ENCODE measurements around the gene CPT1B.

DNA sequence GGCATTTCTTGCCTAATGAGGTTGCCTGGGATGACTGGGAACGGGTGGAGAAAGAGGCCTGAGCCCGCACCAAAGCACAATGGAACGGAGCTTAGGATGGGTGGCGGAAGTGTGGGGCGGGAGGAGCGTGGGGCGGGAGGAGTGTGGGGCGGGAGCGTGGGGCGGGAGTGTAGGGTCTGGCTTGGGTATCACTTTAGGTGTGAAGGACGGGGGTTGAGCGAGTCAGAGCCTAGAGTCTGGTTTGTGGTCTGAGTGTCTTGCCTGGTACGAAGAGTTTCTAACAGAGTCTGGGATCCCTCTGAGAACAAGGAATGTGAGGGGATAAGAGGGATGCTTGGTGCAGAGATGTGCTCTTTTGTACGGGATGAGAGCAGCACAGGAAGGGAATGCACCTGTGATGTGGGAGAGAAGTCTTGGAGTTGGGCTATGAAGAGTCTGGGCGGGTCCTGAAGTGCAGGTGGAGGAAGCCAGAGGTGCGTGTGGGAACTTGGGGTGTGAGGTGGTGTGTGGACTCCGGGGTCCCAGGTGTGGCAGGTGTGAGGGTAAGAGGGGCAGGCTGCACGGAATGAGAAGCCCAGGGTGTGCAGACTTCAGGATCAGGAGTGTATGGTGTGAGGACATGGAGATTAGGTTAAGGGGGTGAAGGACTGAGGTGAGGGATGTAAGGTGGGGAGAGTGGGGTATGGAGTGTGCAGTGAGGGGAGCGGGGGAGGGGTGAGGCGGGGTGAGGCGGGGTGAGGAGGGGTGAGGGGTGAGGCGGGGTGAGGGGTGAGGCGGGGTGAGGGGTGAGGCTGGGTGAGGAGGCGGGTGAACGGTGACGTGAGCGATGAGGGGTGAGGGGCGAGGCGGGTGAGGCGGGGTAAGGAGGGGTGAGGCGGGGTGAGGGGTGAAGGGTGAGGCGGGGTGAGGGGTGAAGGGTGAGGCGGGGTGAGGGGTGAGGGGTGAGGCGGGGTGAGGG is 16.5 kb downstream of the CPT1B start:
- TF ChIP-seq, protein P1, sequence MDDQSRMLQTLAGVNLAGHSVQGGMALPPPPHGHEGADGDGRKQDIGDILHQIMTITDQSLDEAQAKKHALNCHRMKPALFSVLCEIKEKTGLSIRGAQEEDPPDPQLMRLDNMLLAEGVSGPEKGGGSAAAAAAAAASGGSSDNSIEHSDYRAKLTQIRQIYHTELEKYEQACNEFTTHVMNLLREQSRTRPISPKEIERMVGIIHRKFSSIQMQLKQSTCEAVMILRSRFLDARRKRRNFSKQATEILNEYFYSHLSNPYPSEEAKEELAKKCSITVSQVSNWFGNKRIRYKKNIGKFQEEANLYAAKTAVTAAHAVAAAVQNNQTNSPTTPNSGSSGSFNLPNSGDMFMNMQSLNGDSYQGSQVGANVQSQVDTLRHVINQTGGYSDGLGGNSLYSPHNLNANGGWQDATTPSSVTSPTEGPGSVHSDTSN (IDR thresholded peaks at IDR 0.05; ENCODE audit: insufficient replicate concordance, low read depth, low read length): no peak
- TF ChIP-seq POLR2AphosphoS5 (IDR thresholded peaks at IDR 0.05; ENCODE audit: low read length) (no peak), RFX5 (IDR thresholded peaks at IDR 0.05; ENCODE audit: low read depth, low read length) (no peak), ZNF207 (IDR thresholded peaks at IDR 0.05; ENCODE audit: borderline replicate concordance) (no peak), HCFC1 (IDR thresholded peaks at IDR 0.05; ENCODE audit: low read length) (no peak), KDM1A (IDR thresholded peaks at IDR 0.05; ENCODE audit: borderline replicate concordance) (no peak), MEF2A (IDR thresholded peaks at IDR 0.05; ENCODE audit: insufficient read depth, low read depth, low read length) (no peak), SUZ12 (IDR thresholded peaks at IDR 0.05; ENCODE audit: unreplicated experiment) (no peak)
- TF ChIP-seq, protein P2, sequence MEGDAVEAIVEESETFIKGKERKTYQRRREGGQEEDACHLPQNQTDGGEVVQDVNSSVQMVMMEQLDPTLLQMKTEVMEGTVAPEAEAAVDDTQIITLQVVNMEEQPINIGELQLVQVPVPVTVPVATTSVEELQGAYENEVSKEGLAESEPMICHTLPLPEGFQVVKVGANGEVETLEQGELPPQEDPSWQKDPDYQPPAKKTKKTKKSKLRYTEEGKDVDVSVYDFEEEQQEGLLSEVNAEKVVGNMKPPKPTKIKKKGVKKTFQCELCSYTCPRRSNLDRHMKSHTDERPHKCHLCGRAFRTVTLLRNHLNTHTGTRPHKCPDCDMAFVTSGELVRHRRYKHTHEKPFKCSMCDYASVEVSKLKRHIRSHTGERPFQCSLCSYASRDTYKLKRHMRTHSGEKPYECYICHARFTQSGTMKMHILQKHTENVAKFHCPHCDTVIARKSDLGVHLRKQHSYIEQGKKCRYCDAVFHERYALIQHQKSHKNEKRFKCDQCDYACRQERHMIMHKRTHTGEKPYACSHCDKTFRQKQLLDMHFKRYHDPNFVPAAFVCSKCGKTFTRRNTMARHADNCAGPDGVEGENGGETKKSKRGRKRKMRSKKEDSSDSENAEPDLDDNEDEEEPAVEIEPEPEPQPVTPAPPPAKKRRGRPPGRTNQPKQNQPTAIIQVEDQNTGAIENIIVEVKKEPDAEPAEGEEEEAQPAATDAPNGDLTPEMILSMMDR (IDR thresholded peaks at IDR 0.05 in 2 of 3, conservative IDR thresholded peaks at IDR 0.05 in 1 of 3; ENCODE audit: control insufficient read depth in 2 of 3, extremely low read depth in 1 of 3, insufficient read depth in 1 of 3, low read depth in 3 of 3, low read length in 3 of 3): no peak
- TF ChIP-seq, protein P3, sequence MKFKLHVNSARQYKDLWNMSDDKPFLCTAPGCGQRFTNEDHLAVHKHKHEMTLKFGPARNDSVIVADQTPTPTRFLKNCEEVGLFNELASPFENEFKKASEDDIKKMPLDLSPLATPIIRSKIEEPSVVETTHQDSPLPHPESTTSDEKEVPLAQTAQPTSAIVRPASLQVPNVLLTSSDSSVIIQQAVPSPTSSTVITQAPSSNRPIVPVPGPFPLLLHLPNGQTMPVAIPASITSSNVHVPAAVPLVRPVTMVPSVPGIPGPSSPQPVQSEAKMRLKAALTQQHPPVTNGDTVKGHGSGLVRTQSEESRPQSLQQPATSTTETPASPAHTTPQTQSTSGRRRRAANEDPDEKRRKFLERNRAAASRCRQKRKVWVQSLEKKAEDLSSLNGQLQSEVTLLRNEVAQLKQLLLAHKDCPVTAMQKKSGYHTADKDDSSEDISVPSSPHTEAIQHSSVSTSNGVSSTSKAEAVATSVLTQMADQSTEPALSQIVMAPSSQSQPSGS (IDR thresholded peaks at IDR 0.05; ENCODE audit: low read length): no peak
- TF ChIP-seq, protein P4, sequence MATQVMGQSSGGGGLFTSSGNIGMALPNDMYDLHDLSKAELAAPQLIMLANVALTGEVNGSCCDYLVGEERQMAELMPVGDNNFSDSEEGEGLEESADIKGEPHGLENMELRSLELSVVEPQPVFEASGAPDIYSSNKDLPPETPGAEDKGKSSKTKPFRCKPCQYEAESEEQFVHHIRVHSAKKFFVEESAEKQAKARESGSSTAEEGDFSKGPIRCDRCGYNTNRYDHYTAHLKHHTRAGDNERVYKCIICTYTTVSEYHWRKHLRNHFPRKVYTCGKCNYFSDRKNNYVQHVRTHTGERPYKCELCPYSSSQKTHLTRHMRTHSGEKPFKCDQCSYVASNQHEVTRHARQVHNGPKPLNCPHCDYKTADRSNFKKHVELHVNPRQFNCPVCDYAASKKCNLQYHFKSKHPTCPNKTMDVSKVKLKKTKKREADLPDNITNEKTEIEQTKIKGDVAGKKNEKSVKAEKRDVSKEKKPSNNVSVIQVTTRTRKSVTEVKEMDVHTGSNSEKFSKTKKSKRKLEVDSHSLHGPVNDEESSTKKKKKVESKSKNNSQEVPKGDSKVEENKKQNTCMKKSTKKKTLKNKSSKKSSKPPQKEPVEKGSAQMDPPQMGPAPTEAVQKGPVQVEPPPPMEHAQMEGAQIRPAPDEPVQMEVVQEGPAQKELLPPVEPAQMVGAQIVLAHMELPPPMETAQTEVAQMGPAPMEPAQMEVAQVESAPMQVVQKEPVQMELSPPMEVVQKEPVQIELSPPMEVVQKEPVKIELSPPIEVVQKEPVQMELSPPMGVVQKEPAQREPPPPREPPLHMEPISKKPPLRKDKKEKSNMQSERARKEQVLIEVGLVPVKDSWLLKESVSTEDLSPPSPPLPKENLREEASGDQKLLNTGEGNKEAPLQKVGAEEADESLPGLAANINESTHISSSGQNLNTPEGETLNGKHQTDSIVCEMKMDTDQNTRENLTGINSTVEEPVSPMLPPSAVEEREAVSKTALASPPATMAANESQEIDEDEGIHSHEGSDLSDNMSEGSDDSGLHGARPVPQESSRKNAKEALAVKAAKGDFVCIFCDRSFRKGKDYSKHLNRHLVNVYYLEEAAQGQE (IDR thresholded peaks at IDR 0.05; ENCODE audit: low read depth, low read length): no peak
